Non-pigmented ciliary epithelial cell (primary cell): ENCODE data around the gene CDCP1.

Experiments
- DNase-seq: peaks from one replicate; pipeline ENCODE4 v3.0.0-alpha.2; 2010; ENCODE audit warnings: low read depth

CDCP1 gene

DNA sequence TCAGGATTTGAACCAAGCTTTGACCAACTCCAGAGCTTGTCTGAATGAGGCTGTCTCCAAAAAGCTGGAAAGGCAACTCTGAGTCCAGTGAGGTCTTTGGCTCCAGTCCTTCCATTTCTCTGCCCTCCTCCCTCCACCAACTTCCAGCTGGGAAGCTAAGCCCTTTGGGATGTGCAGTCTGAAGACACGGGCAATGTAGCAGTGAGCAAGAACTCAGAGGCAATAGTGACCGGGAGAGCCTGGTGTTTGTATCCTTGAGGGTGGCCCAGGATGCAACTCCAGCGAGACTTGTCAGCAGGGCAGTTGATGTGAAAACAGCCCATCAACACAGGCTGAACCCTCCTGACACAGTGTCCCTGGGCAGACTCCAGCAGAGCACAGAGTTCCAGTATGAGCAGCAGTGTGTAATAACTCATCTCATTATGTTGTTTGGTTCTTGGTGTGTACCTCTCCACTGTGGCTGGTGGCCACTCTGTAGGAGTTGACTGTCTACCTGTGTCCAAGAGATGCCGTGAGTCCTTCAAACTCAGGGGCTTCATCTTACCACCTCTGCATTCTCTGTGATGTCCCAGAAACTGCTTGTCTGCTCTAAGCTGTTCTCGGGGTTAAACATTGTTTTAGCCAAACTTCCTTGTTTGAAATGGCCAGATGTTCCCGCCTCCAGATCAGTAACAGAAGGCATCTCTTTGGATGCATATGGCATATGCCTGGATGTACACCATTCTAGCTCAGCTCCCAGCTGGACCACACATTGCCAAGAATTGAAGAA, 6.6 kb downstream of the CDCP1 start:
- no peak for DNase-seq

GRCh38 chr3:45137656-45138181, 8.5 kb downstream of the CDCP1 start:
- DNase-seq: no peak

GRCh38 chr3:45135959-45136358, 10.2 kb downstream of the CDCP1 start:
- no peak for DNase-seq

- DNase-seq: no peak
These were observed 11.2 kb downstream of the CDCP1 start for GRCh38 chr3:45134758-45135521.

DNA sequence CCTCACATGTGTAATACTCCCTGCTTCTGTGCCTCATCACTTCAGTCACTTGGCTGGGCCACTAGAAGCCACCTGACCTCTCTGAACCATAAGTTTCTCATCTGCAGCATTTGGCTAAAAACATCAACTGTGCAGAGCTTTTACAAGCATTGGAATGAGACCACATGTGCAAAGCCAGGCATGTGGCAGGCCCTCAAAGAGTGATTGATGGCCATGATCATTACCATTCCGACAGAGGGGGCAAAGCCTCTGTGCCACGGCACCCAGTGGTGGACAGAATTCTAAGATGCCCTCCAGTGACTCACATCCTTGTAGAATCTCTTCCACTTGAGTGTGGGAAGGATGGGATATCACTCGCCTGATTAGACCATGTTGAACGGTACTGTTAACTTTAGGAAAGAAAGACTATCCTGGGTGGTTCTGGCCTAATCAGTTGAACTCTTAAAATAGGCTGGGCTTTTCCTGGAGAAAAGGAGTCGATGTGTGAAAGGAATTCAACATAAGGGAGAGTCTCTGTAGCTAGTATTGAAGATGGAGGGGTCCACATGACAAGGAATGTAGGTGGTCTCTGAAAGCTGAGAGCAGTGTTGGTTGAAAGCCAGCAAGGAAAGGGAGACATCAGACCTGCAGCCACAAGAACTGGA, 13.5 kb downstream of the CDCP1 start:
- DNase-seq: no peak

DNA sequence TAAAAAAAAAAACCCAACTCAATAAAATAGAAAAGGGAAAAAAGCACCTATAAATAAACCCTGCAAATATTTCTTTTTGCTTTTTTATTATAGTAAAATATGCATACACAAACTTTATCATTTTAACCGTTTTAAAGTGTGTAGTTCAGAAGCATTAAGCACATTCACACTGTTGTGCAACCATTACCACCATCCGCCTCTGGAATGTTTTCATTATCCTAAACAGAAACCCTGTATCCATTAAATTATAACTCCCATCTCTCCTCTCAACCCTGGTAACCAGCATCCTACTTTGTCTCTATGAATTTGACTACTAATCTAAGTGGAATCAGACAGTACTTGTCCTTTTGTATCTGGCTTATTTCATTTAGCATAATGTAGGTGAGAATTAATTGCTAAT, 15.0 kb downstream of the CDCP1 start:
- no peak for DNase-seq

GRCh38 chr3:45130476-45130875, 15.7 kb downstream of the CDCP1 start:
- no peak for DNase-seq

DNA sequence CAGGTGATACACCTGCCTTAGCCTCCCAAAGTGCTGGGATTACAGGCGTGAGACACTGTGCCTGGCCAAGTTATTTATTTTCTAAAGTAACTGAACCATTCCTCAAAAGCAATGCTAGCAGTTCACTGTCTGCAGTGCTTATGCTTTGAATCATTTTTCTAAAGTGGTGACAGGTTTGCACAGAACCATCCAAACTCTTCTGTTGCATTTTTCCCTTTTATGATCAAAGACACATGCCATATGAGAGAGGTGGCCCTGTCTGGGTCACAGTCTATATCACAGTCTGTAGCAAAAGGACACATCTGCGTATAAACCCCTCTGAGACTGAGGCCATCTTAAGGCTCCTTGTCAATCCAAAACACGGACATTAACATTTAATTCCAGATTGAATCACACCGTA, 17.2 kb downstream of the CDCP1 start:
- DNase-seq: no peak

GRCh38 chr3:45127130-45127822, 18.9 kb downstream of the CDCP1 start:
- DNase-seq: no peak

GRCh38 chr3:45126730-45127129, 19.4 kb downstream of the CDCP1 start:
- DNase-seq: no peak

DNA sequence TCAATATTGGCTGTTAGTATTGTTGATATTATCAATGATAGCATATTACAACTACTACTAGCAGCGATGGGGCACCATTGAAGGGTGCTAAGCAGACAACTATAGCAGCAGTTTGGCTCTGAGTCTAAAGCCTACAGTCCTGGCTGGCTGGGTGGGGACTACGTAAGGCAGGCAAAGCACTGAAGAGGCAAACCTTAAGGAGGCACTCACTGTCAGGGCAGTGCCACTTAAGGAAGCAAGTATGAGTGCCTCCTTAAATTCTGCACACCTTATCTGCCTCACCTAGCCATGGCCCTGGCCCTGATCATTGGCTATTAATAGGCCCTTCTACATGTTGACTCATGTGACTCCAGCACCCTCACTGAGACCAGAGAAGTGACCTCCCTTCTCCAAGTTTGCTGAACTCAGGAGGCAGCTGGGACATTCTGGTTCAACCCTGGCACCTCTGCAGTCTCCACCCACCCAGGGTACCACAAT, 20.6 kb downstream of the CDCP1 start:
- DNase-seq: no peak

- DNase-seq: no peak
These were observed 21.2 kb downstream of the CDCP1 start for GRCh38 chr3:45124956-45125355.

GRCh38 chr3:45124352-45124751, 21.8 kb downstream of the CDCP1 start:
- DNase-seq: peak; percentile 58

- peak; percentile 51 for DNase-seq
These were observed 22.5 kb downstream of the CDCP1 start for GRCh38 chr3:45123581-45124269.

DNA sequence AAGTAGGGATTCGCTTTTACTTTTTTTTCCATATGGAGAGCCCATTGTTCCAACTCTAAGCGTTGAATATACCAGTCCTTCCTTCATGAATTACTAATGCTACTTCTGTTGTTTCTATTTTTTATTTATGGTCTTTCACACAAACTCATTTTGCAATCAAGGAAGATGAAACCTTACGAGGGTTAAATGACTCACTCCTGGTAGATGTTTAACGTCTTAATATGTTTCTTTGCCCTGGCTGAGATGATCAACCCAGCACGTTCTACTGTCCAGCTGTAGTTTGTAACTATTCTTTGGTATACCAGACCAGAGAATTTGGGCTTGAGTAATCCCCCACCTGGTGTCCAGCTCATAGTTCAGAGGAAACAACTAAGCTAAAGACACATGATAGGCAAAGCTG, 23.1 kb downstream of the CDCP1 start:
- peak; percentile 66 for DNase-seq

DNA sequence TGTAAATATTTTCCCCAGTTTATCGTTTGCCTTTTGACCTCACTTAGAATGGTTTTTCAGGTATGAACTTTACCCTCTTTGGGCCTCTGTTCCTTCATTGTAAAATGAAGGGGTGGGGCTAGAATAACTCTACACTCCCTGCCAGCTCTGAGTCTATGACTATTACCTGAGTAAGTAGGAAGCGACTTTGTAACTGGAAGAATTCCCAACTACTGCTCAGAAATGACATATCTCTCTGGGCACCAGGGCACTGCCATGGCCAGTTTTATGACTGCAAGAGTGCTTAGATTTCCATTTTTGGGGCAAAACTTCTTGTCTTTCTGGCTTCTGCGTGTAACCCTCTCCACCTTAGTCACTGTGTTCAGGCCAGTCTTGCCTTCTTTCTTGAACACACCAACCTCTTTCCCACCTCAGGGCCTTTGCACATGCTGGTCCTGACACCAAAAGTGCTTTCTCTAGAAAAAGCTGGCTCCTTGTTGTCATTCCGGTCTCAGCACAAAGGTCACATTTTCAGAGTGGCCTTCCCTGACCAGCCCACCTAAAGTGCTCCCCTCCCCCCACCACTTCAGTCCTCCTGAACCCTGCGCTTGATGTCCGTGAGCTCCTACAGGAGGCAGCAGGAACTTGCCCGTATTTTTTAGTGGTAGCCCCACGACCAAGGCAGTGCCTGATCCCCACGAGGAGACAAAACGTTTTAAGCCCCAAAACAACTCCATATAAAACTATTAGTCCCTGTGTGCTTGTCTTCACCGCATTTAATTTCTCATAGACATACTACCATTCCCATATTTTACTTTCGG, 25.6 kb downstream of the CDCP1 start:
- no peak for DNase-seq

DNA sequence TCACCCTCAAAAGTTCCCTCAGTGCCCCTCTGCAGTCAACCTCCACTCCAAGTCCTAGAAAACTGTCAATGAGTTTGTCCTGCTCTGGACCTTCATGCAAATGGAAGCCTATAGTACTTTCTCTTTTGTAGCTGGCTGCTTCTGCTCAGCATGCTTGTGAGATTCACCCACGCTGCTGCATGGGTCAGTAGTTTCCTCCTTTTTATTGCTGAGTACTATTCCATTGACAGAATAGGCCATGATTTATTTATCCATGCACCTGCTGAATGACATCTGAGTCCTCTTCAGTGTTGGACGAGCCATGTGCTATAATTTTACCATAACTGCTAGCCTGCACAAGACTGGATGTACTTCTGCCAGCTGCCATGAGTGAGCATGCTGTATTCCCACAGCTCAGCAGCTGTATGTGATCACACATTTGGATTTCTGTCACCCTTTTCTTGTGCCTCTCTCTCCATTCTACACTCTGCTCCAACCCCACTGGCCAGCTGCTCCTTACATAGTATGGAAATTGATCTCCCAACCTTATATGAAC, 26.3 kb downstream of the CDCP1 start:
- no peak for DNase-seq

GRCh38 chr3:45119376-45119775, 26.8 kb downstream of the CDCP1 start:
- no peak for DNase-seq

GRCh38 chr3:45118615-45119071, 27.5 kb downstream of the CDCP1 start:
- no peak for DNase-seq

GRCh38 chr3:45116350-45116749, 29.8 kb downstream of the CDCP1 start:
- no peak for DNase-seq
